Right lobe of liver (tissue), 4 donors: ENCODE results near the gene USP47.

ENCODE experiments used
- POLR2A ChIP-seq: fragments of 450-650 bp; IDR thresholded peaks from one replicate; pipeline ENCODE4 v1.6.1; 2017; ENCODE audit warnings: antibody characterized with exemption, mild to moderate bottlenecking
- TF ChIP-seq, protein P1 (sequence below), 4 donors: fragments of 200-600 bp in 3 of 4; fragments of 450-650 bp in 1 of 4; IDR thresholded peaks; one replicate each; pipeline versions ENCODE4 v1.5.1 to v1.8.0; 2016 to 2022; ENCODE audit warnings: antibody characterized with exemption in 4 of 4, mild to moderate bottlenecking in 2 of 4
- donor health status: DM: no; HTN: no; CAD: no.
- donor health status: DM: no; HTN: no; CAD: no.
- donor health status: DM: no; HTN: yes; CAD: no.

DNA sequence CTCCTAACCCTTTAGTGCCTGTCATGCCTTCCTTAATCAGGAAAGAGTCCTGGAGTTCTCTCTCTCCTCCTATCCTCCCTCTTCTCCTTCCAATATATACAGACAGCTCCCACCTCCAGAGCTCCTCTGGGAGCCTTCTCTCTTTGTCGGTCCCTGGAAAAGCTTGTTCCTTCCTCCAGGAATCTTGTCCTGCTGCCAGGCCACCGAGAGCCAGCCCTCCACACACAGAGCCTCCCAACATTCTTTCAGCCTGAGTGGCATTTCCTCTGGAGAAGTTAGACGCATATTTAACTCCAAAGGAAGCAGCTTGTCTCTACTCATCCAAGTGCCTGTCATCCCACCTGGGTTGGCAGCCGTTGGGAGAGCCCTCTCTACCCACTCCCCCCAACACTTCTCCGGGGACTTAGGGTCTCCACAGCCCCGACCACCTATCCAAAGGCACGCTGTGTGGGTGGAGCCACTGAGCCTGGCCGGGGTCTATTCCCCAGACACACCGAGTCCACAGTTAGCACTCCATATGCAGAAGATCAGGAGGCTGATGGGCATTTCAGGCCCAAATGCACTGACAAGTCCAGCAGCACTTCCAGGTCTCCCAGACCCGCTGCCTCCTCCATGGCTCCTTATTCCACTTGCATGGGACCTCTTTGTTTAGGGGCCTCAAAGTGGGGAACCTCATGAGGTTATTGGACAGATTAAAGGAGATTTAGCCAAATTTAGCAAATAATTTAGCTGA lies 135.6 kb downstream of the USP47 start:
- TF ChIP-seq, protein P1, sequence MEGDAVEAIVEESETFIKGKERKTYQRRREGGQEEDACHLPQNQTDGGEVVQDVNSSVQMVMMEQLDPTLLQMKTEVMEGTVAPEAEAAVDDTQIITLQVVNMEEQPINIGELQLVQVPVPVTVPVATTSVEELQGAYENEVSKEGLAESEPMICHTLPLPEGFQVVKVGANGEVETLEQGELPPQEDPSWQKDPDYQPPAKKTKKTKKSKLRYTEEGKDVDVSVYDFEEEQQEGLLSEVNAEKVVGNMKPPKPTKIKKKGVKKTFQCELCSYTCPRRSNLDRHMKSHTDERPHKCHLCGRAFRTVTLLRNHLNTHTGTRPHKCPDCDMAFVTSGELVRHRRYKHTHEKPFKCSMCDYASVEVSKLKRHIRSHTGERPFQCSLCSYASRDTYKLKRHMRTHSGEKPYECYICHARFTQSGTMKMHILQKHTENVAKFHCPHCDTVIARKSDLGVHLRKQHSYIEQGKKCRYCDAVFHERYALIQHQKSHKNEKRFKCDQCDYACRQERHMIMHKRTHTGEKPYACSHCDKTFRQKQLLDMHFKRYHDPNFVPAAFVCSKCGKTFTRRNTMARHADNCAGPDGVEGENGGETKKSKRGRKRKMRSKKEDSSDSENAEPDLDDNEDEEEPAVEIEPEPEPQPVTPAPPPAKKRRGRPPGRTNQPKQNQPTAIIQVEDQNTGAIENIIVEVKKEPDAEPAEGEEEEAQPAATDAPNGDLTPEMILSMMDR (IDR thresholded peaks at IDR 0.05): no peak
- no peak for TF ChIP-seq POLR2A
